Measurements from ENCODE around the gene MYO16.

- TF ChIP-seq CTCF (IDR thresholded peaks at IDR 0.05; ENCODE audit: poor library complexity, severe bottlenecking): no peak
- no peak for TF ChIP-seq REST (IDR thresholded peaks at IDR 0.05; ENCODE audit: borderline replicate concordance)
Observed at GRCh38 chr13:109009756-109010155, 380.3 kb downstream of the MYO16 start.

Data from neural cell (in vitro differentiated cells).